ENCODE measurements around the gene ITGA7.

The ITGA7 gene

GRCh38 chr12:55637467-55637866, 70.2 kb downstream of the ITGA7 start:
- DNase-seq: peak; percentile 31

DNA sequence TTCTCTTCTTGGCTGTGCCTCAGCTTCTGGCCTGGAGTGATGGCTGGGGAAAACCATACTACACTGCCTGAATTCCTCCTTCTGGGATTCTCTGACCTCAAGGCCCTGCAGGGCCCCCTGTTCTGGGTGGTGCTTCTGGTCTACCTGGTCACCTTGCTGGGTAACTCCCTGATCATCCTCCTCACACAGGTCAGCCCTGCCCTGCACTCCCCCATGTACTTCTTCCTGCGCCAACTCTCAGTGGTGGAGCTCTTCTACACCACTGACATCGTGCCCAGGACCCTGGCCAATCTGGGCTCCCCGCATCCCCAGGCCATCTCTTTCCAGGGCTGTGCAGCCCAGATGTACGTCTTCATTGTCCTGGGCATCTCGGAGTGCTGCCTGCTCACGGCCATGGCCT, 70.9 kb downstream of the ITGA7 start, which contains the start of gene OR10P1:
Gene OR10P1, plus strand, starts transcription at position 40 of the 400 bp plus-strand sequence. Its CDS starts 0 bp downstream, at position 40.
- DNase-seq: no peak

- no peak for DNase-seq
These were observed 71.5 kb downstream of the ITGA7 start for GRCh38 chr12:55636116-55636655.
